Measurements from ENCODE around the gene NTSR2. TPM values are rescaled to one million over a fixed set of nuclear protein-coding genes. Genes with fewer than 3 reads are reported as not detected.
"Not testable (repeated sequence)": the region's sequence is repeated elsewhere in the genome, so short reads cannot be mapped to it uniquely, and the experiment has no call there.

The NTSR2 gene
- polyA plus RNA-seq, 4 donors: 0.06 TPM; not detected in 3

GRCh38 chr2:11667866-11668637, 1.9 kb downstream of the NTSR2 start:
- DNase-seq: no peak
- no peak overlapping the region for H3K27ac ChIP-seq (ENCODE audit: low read depth in 1 of 3, low read length in 2 of 3)
- H3K4me1 ChIP-seq (ENCODE audit: control insufficient read depth in 3 of 3, insufficient read depth in 2 of 3, low read depth in 1 of 3, low read length in 2 of 3): no peaks in the 10 kb centered on the region
- no peaks in the 10 kb centered on the region for H3K36me3 ChIP-seq (ENCODE audit: control insufficient read depth in 3 of 3, insufficient read depth in 2 of 3, low read depth in 1 of 3, low read length in 3 of 3)
- H3K9me3 ChIP-seq (ENCODE audit: control insufficient read depth in 2 of 2, insufficient read depth in 1 of 2, low read depth in 1 of 2, low read length in 1 of 2): no peaks in the 10 kb centered on the region
- WGBS, 3 donors: 71 to 77% (median 74%) methylated on average over 16 of the region's 16 CpGs
- peaks cover 0 to 24% (median 0%) of the 10 kb centered on the region in 3 donors for H3K27me3 ChIP-seq (ENCODE audit: control insufficient read depth in 3 of 3, insufficient read depth in 3 of 3, low read length in 3 of 3)
- no peak for FAIRE-seq
- H3K4me3 ChIP-seq (ENCODE audit: low read depth in 1 of 3, low read length in 3 of 3): no peak overlapping the region

- H3K27me3 ChIP-seq (ENCODE audit: control insufficient read depth in 3 of 3, insufficient read depth in 3 of 3, low read length in 3 of 3): peaks cover 0 to 24% (median 0%) of the 10 kb centered on the region in 3 donors
- DNase-seq (no peak), FAIRE-seq (no peak)
- no peak overlapping the region for H3K4me3 ChIP-seq (ENCODE audit: low read depth in 1 of 3, low read length in 3 of 3)
- peaks cover 0 to 2% of the 10 kb centered on the region in 2 donors for H3K9me3 ChIP-seq (ENCODE audit: control insufficient read depth in 2 of 2, insufficient read depth in 1 of 2, low read depth in 1 of 2, low read length in 1 of 2)
- no peaks in the 10 kb centered on the region for H3K4me1 ChIP-seq (ENCODE audit: control insufficient read depth in 3 of 3, insufficient read depth in 2 of 3, low read depth in 1 of 3, low read length in 2 of 3)
- whole genome bisulfite sequencing, 3 donors: 73 to 81% (median 74%) methylated on average over 3 of the region's 3 CpGs
- no peak overlapping the region for H3K27ac ChIP-seq (ENCODE audit: low read depth in 1 of 3, low read length in 2 of 3)
- no peaks in the 10 kb centered on the region for H3K36me3 ChIP-seq (ENCODE audit: control insufficient read depth in 3 of 3, insufficient read depth in 2 of 3, low read depth in 1 of 3, low read length in 3 of 3)
Measured at GRCh38 chr2:11667194-11667593, 2.8 kb downstream of the NTSR2 start.

- no peak for FAIRE-seq
- Histone ChIP-seq H3K36me3 (ENCODE audit: control insufficient read depth in 3 of 3, insufficient read depth in 2 of 3, low read depth in 1 of 3, low read length in 3 of 3) (no peaks in the 10 kb centered on the region), H3K9me3 (ENCODE audit: control insufficient read depth in 2 of 2, insufficient read depth in 1 of 2, low read depth in 1 of 2, low read length in 1 of 2) (peaks cover 0 to 4% of the 10 kb centered on the region in 2 donors), H3K4me1 (ENCODE audit: control insufficient read depth in 3 of 3, insufficient read depth in 2 of 3, low read depth in 1 of 3, low read length in 2 of 3) (no peaks in the 10 kb centered on the region), H3K27ac (ENCODE audit: low read depth in 1 of 3, low read length in 2 of 3) (no peak overlapping the region), H3K4me3 (ENCODE audit: low read depth in 1 of 3, low read length in 3 of 3) (no peak overlapping the region), H3K27me3 (ENCODE audit: control insufficient read depth in 3 of 3, insufficient read depth in 3 of 3, low read length in 3 of 3) (peaks cover 0 to 18% (median 0%) of the 10 kb centered on the region in 3 donors)
- WGBS, 3 donors: 74 to 80% (median 77%) methylated on average over 10 of the region's 10 CpGs
- DNase-seq: no peak
Measured at GRCh38 chr2:11665510-11666362, 4.3 kb downstream of the NTSR2 start.

GRCh38 chr2:11665028-11665427, 5.0 kb downstream of the NTSR2 start:
- Histone ChIP-seq H3K36me3 (ENCODE audit: control insufficient read depth in 3 of 3, insufficient read depth in 2 of 3, low read depth in 1 of 3, low read length in 3 of 3) (no peaks in the 10 kb centered on the region), H3K4me1 (ENCODE audit: control insufficient read depth in 3 of 3, insufficient read depth in 2 of 3, low read depth in 1 of 3, low read length in 2 of 3) (no peaks in the 10 kb centered on the region), H3K27ac (ENCODE audit: low read depth in 1 of 3, low read length in 2 of 3) (no peak overlapping the region), H3K9me3 (ENCODE audit: control insufficient read depth in 2 of 2, insufficient read depth in 1 of 2, low read depth in 1 of 2, low read length in 1 of 2) (peaks cover 0 to 4% of the 10 kb centered on the region in 2 donors), H3K27me3 (ENCODE audit: control insufficient read depth in 3 of 3, insufficient read depth in 3 of 3, low read length in 3 of 3) (peaks cover 0 to 11% (median 0%) of the 10 kb centered on the region in 3 donors), H3K4me3 (ENCODE audit: low read depth in 1 of 3, low read length in 3 of 3) (no peak overlapping the region)
- DNase-seq (no peak), FAIRE-seq (no peak)
- 85 to 89% (median 88%) methylated on average over 11 of the region's 11 CpGs for WGBS, 3 donors

- 65 to 89% (median 86%) methylated on average over 2 of the region's 2 CpGs for WGBS, 3 donors
- no peak for FAIRE-seq
Measured at GRCh38 chr2:11663427-11663826, 6.6 kb downstream of the NTSR2 start.

GRCh38 chr2:11662882-11663281, 7.1 kb downstream of the NTSR2 start:
- FAIRE-seq (no peak), DNase-seq (no peak)
- H3K27me3 ChIP-seq (ENCODE audit: control insufficient read depth in 3 of 3, insufficient read depth in 3 of 3, low read length in 3 of 3): peaks cover 0 to 6% (median 0%) of the 10 kb centered on the region in 3 donors
- H3K4me1 ChIP-seq (ENCODE audit: control insufficient read depth in 3 of 3, insufficient read depth in 2 of 3, low read depth in 1 of 3, low read length in 2 of 3): no peaks in the 10 kb centered on the region
- H3K27ac ChIP-seq (ENCODE audit: low read depth in 1 of 3, low read length in 2 of 3): no peak overlapping the region
- no peaks in the 10 kb centered on the region for H3K36me3 ChIP-seq (ENCODE audit: control insufficient read depth in 3 of 3, insufficient read depth in 2 of 3, low read depth in 1 of 3, low read length in 3 of 3)
- peaks cover 0 to 4% of the 10 kb centered on the region in 2 donors for H3K9me3 ChIP-seq (ENCODE audit: control insufficient read depth in 2 of 2, insufficient read depth in 1 of 2, low read depth in 1 of 2, low read length in 1 of 2)
- H3K4me3 ChIP-seq (ENCODE audit: low read depth in 1 of 3, low read length in 3 of 3): no peak overlapping the region

More at GRCh38 chr2:11663427-11663826, 6.6 kb downstream of the NTSR2 start:
- H3K27ac ChIP-seq (ENCODE audit: low read depth in 1 of 3, low read length in 2 of 3): no peak overlapping the region
- peaks cover 0 to 6% (median under 1%) of the 10 kb centered on the region in 3 donors for H3K27me3 ChIP-seq (ENCODE audit: control insufficient read depth in 3 of 3, insufficient read depth in 3 of 3, low read length in 3 of 3)
- H3K36me3 ChIP-seq (ENCODE audit: control insufficient read depth in 3 of 3, insufficient read depth in 2 of 3, low read depth in 1 of 3, low read length in 3 of 3): no peaks in the 10 kb centered on the region
- H3K9me3 ChIP-seq (ENCODE audit: control insufficient read depth in 2 of 2, insufficient read depth in 1 of 2, low read depth in 1 of 2, low read length in 1 of 2): peaks cover 0 to 4% of the 10 kb centered on the region in 2 donors
- H3K4me1 ChIP-seq (ENCODE audit: control insufficient read depth in 3 of 3, insufficient read depth in 2 of 3, low read depth in 1 of 3, low read length in 2 of 3): no peaks in the 10 kb centered on the region
- H3K4me3 ChIP-seq (ENCODE audit: low read depth in 1 of 3, low read length in 3 of 3): no peak overlapping the region
- no peak for DNase-seq

- Histone ChIP-seq H3K27ac (ENCODE audit: low read depth in 1 of 3, low read length in 2 of 3) (no peak overlapping the region), H3K27me3 (ENCODE audit: control insufficient read depth in 3 of 3, insufficient read depth in 3 of 3, low read length in 3 of 3) (peaks cover 0 to 6% (median 0%) of the 10 kb centered on the region in 3 donors), H3K4me3 (ENCODE audit: low read depth in 1 of 3, low read length in 3 of 3) (no peak overlapping the region), H3K9me3 (ENCODE audit: control insufficient read depth in 2 of 2, insufficient read depth in 1 of 2, low read depth in 1 of 2, low read length in 1 of 2) (peaks cover 0 to 4% of the 10 kb centered on the region in 2 donors), H3K4me1 (ENCODE audit: control insufficient read depth in 3 of 3, insufficient read depth in 2 of 3, low read depth in 1 of 3, low read length in 2 of 3) (no peaks in the 10 kb centered on the region), H3K36me3 (ENCODE audit: control insufficient read depth in 3 of 3, insufficient read depth in 2 of 3, low read depth in 1 of 3, low read length in 3 of 3) (no peaks in the 10 kb centered on the region)
- FAIRE-seq (no peak), DNase-seq (no peak)
- WGBS, 3 donors: 87 to 91% (median 89%) methylated on average over 18 of the region's 18 CpGs
Measured at GRCh38 chr2:11661891-11662435, 8.0 kb downstream of the NTSR2 start.

GRCh38 chr2:11660396-11660795, 9.6 kb downstream of the NTSR2 start:
- H3K27me3 ChIP-seq (ENCODE audit: control insufficient read depth in 3 of 3, insufficient read depth in 3 of 3, low read length in 3 of 3); DNase-seq; H3K4me3 ChIP-seq (ENCODE audit: low read depth in 1 of 3, low read length in 3 of 3); FAIRE-seq; H3K36me3 ChIP-seq (ENCODE audit: control insufficient read depth in 3 of 3, insufficient read depth in 2 of 3, low read depth in 1 of 3, low read length in 3 of 3); H3K27ac ChIP-seq (ENCODE audit: low read depth in 1 of 3, low read length in 2 of 3); H3K9me3 ChIP-seq (ENCODE audit: control insufficient read depth in 2 of 2, insufficient read depth in 1 of 2, low read depth in 1 of 2, low read length in 1 of 2); H3K4me1 ChIP-seq (ENCODE audit: control insufficient read depth in 3 of 3, insufficient read depth in 2 of 3, low read depth in 1 of 3, low read length in 2 of 3): not testable (repeated sequence)
- 80 to 86% (median 81%) methylated on average over 2 of the region's 2 CpGs for WGBS, 3 donors
